NCI-H345 treated with DMSO at 0.1 percent for 48 hours (cell line): Measurements from ENCODE around the gene EHMT1.
"Not testable (repeated sequence)": the region's sequence is repeated elsewhere in the genome, so short reads cannot be mapped to it uniquely, and the experiment has no call there.

Experiments used
- DNase-seq: peaks from one replicate; lab custom pipeline; 2025; ENCODE audit not compliant: unreplicated experiment; lab: John Stamatoyannopoulos, UW

EHMT1 gene

GRCh38 chr9:137757613-137758029, 138.8 kb downstream of the EHMT1 start:
- no peak for DNase-seq

DNA sequence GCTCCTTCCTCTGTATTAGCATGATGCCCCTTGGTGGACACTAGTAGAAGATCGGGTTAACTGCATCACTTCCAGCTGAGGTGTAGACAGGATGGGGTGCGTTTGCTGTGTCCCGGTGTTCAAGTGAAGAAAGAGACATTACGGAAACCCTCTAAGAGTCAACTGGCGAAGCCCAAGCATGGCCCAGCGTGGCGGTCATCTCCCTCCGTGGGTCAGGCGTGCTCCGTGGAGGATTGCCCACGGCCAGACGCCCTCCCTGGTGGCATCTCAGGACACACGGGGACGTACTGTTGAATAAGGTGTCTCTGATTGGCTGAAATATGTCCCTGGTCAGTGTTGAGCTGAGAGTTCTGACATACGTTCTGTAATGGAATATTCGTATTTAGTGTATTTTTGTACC, 139.3 kb downstream of the EHMT1 start:
- DNase-seq: no peak

DNA sequence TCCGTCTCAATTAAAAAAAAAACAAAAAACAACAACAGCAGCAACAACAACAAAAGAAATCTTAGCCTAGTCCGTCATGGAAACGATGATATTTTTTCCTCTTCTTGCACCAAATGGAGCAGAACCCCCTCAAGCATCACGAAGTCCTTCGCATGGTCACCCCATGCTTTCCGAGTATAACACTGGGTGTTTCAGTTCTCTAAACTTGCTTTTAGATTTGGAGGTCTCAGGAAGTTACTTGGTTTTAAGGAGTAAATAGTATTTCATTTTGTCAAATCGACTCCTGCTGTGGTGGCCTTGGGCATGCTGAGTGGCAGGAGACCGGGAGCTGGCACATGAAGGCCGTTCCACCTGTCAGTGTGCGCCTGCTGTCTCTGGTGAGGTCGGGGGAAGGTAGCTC, 140.3 kb downstream of the EHMT1 start:
- DNase-seq: no peak

DNA sequence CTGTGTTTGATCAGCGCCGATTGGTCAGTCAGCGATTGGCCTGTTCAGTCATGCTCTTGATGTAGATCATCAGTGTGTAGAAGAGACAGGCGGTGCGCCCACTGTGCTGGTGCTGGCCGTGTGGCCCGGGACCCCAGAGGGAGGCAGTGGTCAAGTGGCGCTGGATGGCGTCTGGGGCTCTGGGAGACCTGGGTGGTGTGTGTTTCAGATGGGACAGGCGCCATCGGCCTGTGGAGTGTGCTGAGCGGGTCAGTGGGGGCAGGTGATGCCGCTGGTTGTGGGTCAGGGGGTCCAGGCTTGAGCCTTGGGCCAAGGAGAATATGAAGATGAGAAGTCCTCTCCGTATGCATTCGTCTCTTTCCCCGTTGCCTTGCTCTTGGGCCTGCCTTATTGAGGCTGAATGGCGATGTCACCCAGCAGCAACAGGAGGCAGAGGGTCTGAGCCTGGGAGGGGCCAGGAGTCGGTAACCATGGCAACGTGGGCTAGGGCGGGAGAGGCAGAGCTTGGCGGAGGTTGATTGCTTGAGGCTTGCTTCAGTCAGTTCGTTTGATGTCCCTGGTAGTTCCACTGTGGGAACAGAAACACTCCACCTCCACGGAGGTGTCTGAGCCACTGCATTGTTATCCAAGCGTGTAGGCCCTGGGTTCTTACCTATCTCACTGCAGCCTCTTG, 141.0 kb downstream of the EHMT1 start:
- no peak for DNase-seq

- no peak for DNase-seq
These were observed 141.6 kb downstream of the EHMT1 start for GRCh38 chr9:137760426-137760825.

GRCh38 chr9:137761032-137761431, 142.2 kb downstream of the EHMT1 start:
- no peak for DNase-seq

DNA sequence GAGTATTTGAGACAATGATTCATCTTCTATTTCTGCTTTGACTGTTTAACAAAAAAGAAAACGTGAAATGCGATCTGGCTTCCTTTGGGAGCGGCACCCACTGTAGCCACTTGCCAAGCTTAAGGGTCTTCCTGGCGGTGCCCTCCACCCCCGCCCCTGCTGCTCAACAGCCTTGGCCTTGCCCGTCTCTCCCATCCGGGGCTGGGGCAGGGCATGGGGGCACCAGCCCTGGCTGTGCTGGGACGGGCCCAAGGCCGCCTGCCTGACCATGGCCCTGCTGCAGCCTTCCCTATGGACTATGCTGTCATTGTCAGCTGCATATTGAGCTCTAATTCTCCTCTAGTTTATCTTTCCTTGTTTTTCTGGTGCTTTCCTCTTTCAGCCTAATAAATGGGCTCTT, 143.0 kb downstream of the EHMT1 start:
- DNase-seq: no peak

GRCh38 chr9:137762414-137763061, 143.7 kb downstream of the EHMT1 start:
- no peak for DNase-seq

GRCh38 chr9:137763271-137763955, 144.6 kb downstream of the EHMT1 start:
- DNase-seq: no peak

DNA sequence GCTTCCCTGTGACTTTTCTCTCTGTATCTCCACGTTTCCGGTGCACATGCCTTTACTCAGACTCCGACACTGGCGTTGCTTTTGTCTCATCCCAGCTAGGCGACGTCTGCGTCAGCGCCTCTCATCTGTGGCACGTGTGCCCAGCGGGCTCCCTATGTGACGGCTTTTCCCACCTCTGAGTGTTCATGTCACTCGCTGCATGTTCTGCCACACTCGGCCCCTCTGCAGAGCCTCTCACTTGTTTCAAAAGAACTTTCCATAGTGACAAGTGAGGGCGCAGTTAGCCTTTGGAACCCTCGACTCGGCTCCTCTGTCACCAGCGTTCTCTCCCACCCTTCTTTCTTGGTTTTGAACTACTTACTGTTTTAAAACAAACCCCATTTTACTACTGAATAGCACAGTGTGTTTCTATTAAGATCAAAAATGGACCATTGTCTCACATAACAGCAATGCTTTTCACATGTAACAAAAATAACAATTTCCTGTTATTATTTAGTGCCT, 145.4 kb downstream of the EHMT1 start:
- DNase-seq: no peak

DNA sequence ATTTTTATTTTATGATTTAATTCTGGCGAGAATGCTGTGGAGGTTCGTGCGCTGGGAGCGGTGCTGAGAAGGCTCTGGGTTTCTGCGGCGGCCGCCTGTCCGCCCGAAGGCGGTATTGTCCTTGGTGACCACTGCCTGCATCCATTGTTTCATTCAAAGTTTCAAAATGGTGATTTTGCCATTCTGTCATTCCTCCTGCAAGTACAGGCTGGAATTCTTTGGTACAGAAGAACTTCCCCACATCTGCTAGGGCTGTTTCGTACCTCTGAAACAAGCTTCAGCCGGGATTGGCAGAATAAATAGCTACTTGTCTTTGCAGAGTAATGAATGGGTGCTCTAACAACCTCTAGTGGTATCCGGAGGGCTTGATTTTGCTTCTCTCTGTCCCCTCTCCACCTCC, 146.2 kb downstream of the EHMT1 start:
- no peak for DNase-seq

DNA sequence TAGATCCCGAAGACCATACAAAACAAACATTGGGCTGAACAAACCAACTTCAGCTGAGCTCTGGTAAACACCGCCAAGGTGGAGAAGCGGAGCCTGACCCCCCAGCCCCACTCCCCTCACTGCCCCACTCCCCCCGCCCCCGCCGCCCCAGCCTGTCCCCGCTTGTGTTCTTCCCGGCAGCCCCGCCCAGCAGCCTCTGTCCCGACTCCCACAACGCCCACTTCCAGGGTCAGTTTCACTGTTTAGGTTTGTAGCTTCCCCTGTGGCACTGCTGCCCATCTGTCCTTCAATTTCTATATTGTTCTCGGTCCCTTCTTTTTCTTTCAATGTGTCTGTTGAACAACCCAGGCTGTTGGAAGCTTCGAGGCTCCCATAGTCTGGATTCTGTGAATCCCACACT, 146.7 kb downstream of the EHMT1 start:
- no peak for DNase-seq

DNA sequence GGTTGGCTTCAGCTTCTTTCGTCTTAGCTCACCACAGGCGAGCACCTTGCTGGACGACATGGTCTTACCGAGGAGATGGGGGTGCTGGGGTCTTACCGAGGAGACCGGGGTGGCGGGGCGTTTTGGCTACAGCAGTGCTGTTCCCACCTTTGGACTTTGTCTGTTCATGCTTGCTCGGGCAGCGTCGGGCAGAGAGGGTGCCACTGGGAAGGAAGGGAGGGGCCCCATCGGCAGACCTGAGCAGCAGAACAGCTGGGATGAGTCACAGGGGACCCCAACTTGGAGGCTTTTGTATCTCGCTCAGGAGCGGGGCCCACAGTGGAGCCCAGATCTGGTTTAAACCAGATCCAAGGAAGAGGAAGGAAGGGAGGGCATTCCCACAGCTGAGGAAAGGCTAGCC, 152.8 kb downstream of the EHMT1 start:
- no peak for DNase-seq

DNA sequence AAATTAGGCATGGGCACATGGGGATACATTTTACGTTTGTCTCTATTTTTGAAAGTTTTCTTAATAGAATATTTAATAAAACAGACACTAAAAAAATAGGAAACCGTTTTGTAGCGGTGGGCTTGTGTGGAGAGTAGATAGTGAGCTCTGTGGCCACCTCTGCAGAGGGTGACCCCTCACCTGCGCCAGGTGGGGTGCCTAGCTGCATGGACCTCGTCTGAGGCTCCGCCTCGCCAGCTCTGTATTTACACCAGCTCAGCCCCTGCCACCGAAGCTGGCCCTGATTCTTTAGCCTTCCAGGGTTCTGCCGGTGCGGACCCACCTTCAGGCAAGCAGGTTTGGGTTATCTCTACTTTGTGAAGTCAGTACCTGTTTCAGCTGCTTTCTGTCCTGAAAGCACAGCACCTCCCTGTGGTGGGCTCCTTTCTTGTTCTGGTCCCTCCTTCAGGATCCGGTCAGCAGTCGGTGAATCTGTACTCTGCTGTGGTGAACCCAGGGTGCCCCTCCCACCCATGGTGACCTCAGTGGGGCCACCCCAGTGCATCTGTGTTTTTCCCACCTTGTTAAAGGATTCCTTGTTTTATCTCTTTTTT, 153.6 kb downstream of the EHMT1 start:
- DNase-seq: no peak

DNA sequence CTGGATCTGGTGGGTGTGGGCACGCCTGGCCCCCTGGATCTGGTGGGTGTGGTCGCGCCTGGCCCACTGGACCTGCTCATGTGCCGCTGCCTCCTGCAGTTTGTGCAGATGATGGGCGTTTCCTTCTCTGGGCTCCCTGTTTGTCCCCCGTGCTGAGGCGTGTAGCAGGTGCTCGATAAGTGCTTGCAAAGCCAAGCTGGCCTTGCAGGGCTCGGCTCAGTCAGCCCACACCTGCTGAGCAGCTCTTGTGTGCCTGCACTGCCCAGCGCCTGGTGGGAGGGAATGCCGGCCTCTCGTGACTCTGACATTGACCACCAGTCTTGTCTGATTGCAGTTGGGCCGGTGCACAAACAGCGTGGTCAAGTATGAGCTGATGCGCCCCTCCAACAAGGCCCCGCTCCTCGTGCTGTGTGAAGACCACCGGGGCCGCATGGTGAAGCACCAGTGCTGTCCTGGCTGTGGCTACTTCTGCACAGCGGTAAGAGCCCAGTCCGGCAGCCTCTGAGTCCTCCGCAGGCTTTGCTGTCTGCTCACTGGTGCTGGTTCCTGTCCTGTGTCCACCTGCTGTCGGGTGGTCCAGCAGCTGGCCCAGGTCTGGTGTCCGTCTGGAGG, 156.1 kb downstream of the EHMT1 start:
- DNase-seq: no peak

DNA sequence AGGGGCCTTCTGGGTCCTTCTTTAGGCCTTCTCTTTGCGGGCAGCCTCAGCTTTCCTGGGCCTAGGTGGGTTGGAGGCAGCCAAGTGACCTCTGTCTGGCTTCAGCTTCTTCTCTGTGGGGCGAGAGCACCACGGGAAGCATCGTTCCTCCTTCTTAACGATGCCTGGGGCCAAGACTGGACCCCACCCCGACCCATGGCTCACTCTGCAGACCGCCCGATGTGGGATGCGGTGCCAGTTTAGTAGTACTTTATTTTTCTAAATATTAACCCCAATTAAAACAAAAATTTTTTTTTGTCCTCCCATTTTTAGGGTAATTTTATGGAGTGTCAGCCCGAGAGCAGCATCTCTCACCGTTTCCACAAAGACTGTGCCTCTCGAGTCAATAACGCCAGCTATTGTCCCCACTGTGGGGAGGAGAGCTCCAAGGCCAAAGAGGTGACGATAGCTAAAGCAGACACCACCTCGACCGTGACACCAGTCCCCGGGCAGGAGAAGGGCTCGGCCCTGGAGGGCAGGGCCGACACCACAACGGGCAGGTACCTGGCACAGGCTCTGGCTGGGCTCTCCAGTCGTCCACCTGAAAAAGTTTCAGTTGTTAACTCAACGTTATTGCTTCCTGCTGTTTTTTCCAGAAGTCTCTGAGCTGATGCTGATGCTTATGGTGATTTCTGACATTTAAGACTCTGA, 157.6 kb downstream of the EHMT1 start:
- DNase-seq: no peak

DNA sequence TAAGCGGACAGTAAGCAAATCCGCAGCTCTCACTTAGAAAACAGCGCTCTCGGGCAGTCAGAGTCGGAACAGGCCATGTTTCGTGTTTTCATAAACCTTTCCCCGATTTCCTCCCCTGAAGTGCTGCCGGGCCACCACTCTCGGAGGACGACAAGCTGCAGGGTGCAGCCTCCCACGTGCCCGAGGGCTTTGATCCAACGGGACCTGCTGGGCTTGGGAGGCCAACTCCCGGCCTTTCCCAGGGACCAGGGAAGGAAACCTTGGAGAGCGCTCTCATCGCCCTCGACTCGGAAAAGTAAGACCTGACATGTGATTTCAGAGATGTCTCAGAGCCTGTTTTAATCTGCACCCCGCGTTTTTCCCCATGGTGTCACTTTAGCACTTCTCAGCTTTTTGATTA, 159.0 kb downstream of the EHMT1 start:
- no peak for DNase-seq

GRCh38 chr9:137778336-137778735, 159.5 kb downstream of the EHMT1 start:
- no peak for DNase-seq

GRCh38 chr9:137778914-137779313, 160.1 kb downstream of the EHMT1 start:
- no peak for DNase-seq

DNA sequence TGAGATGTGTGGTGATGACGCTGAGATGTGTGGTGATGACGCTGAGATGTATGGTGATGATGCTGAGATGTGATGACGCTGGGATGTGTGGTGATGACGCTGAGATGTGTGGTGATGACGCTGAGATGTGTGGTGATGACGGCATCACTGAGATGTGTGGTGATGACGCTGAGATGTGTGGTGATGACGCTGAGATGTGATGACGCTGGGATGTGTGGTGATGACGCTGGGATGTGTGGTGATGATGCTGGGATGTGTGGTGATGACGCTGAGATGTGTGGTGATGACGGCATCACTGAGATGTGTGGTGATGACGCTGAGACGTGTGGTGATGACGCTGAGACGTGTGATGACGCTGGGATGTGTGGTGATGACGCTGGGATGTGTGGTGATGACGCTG, 161.2 kb downstream of the EHMT1 start:
- not testable (repeated sequence) for DNase-seq
